Liver (tissue), 9 donors: ENCODE measurements around the gene FTO. TPM values are rescaled to one million over a fixed set of nuclear protein-coding genes. Genes with fewer than 3 reads are reported as not detected.
A peak's percentile ranks its signal among the peaks of the same experiment; 100 is the strongest.

Experiments
- DNase-seq: peaks from one replicate; pipeline ENCODE4 v3.0.0-alpha.2; 2017; ENCODE audit warnings: low spot score
- H3K27ac ChIP-seq, 2 donors: one replicate each; pipeline ENCODE4 v1.7.0; 2013; ENCODE audit warnings: inconsistent platforms in 2 of 2, low read length in 2 of 2, control low read depth in 1 of 2, low read depth in 1 of 2, mild to moderate bottlenecking in 1 of 2
- H3K27me3 ChIP-seq, 4 donors: one replicate each; pipeline versions ENCODE4 v1.6.1 to v1.7.0; 2013; ENCODE audit warnings: low read length in 3 of 4, inconsistent platforms in 1 of 4, mild to moderate bottlenecking in 1 of 4, moderate library complexity in 1 of 4; ENCODE audit not compliant: control insufficient read depth in 4 of 4, insufficient read depth in 4 of 4
- H3K36me3 ChIP-seq, 4 donors: one replicate each; pipeline versions ENCODE4 v1.6.1 to v1.7.0; 2013; ENCODE audit warnings: low read length in 3 of 4, mild to moderate bottlenecking in 3 of 4, low read depth in 1 of 4, moderate library complexity in 1 of 4; ENCODE audit not compliant: control insufficient read depth in 4 of 4, insufficient read depth in 3 of 4
- H3K4me1 ChIP-seq, 4 donors: one replicate each; pipeline versions ENCODE4 v1.6.1 to v1.7.0; 2013; ENCODE audit warnings: low read length in 3 of 4, mild to moderate bottlenecking in 3 of 4, moderate library complexity in 1 of 4; ENCODE audit not compliant: control insufficient read depth in 4 of 4, insufficient read depth in 4 of 4
- H3K4me3 ChIP-seq, 3 donors: one replicate each; pipeline versions ENCODE4 v1.6.1 to v1.7.0; 2013; ENCODE audit warnings: low read length in 3 of 3, control low read depth in 1 of 3, low read depth in 1 of 3, mild to moderate bottlenecking in 1 of 3
- H3K9ac ChIP-seq, 2 donors: one replicate each; pipeline ENCODE4 v1.7.0; 2013; ENCODE audit warnings: low read length in 2 of 2, mild to moderate bottlenecking in 2 of 2, moderate library complexity in 2 of 2, control low read depth in 1 of 2, low read depth in 1 of 2
- H3K9me3 ChIP-seq, 4 donors: one replicate each; pipeline versions ENCODE4 v1.6.1 to v1.7.0; 2013; ENCODE audit warnings: low read length in 3 of 4; ENCODE audit not compliant: control insufficient read depth in 4 of 4
- HNF4A ChIP-seq, 2 donors: conservative IDR thresholded peaks; 2 replicates each; pipeline ENCODE4 v1.6.1; 2016; ENCODE audit warnings: antibody characterized with exemption in 2 of 2, mild to moderate bottlenecking in 2 of 2
- HNF4G ChIP-seq: IDR thresholded peaks from 2 replicates; pipeline ENCODE4 v1.6.1; 2016; ENCODE audit warnings: antibody characterized with exemption
- NR2F2 ChIP-seq: IDR thresholded peaks from 2 replicates; pipeline ENCODE4 v1.6.1; 2016; ENCODE audit warnings: antibody characterized with exemption
- RAD21 ChIP-seq, 2 donors: IDR thresholded peaks; 2 replicates each; pipeline ENCODE4 v1.6.1; 2016; ENCODE audit warnings: antibody characterized with exemption in 2 of 2, mild to moderate bottlenecking in 2 of 2
- REST ChIP-seq: IDR thresholded peaks from 2 replicates; pipeline ENCODE4 v1.6.1; 2016; ENCODE audit warnings: antibody characterized with exemption, mild to moderate bottlenecking
- RXRA ChIP-seq, 2 donors: IDR thresholded peaks; 2 replicates each; pipeline ENCODE4 v1.6.1; 2017 to 2018; ENCODE audit warnings: antibody characterized with exemption in 2 of 2, mild to moderate bottlenecking in 1 of 2
- SP1 ChIP-seq: IDR thresholded peaks from 2 replicates; pipeline ENCODE4 v1.6.1; 2018; ENCODE audit warnings: antibody characterized with exemption, mild to moderate bottlenecking
- TAF1 ChIP-seq: conservative IDR thresholded peaks from 2 replicates; pipeline ENCODE4 v1.6.1; 2016; ENCODE audit warnings: antibody characterized with exemption, mild to moderate bottlenecking
- YY1 ChIP-seq: IDR thresholded peaks from 2 replicates; pipeline ENCODE4 v1.6.1; 2016; ENCODE audit warnings: antibody characterized with exemption, mild to moderate bottlenecking
- ZBTB33 ChIP-seq: IDR thresholded peaks from 2 replicates; pipeline ENCODE4 v1.6.1; 2016; ENCODE audit warnings: antibody characterized with exemption
- WGBS: extraction: QIAGEN DNeasy Blood & Tissue Kit; methylation state at CpG from one replicate; pipeline ENCODE4 v1.1.7; 2013; 5-methylcytosine and 5-hydroxymethylcytosine counted together
- polyA plus RNA-seq, 2 donors: library from polyadenylated mRNA; stranded (reverse) in 1 of 2; unstranded in 1 of 2; fragments of 200-250 nt in 1 of 2; fragments of >200 nt in 1 of 2; fragmentation: Nextera tagmentation in 1 of 2; extraction: Ambion mirVana in 1 of 2; gene quantifications; one replicate each; pipeline versions ENCODE4 v1.2.1 to v1.2.3, GENCODE V29; 2013 to 2015
- total RNA-seq, 2 donors: library from RNA; depleted of rRNA; stranded (reverse); fragments of >200 nt; gene quantifications; one replicate each; pipeline ENCODE4 v1.2.3, GENCODE V29; 2014
- TF ChIP-seq, protein P1 (sequence below): IDR thresholded peaks from 2 replicates; pipeline ENCODE4 v1.6.1; 2016; ENCODE audit warnings: antibody characterized with exemption
- TF ChIP-seq, protein P2 (sequence below): fragments of 150-350 bp; IDR thresholded peaks from 2 replicates; pipeline ENCODE4 v1.5.1; 2017; ENCODE audit warnings: improper control_type of control experiment, low read depth, low read length; ENCODE audit not compliant: missing input control
- donor health status: healthy.
- donor health status: healthy.
- donor health status: healthy.
- donor health status: healthy.
- donor health status: healthy.

The FTO gene
- total and polyA plus RNA-seq, 4 donors: 12.0 to 54.2 (median 24.6) TPM

GRCh38 chr16:54177862-54178477 is 474.0 kb downstream of the FTO start:
- no peaks in the 10 kb centered on the region for H3K36me3 ChIP-seq
- H3K27me3 ChIP-seq: no peaks in the 10 kb centered on the region
- WGBS: 80% methylated on average over 11 of the region's 11 CpGs
- no peak for TF ChIP-seq HNF4G
- TF ChIP-seq ZBTB33: no peak
- TF ChIP-seq REST: no peak
- TF ChIP-seq SP1: no peak
- TF ChIP-seq YY1: no peak
- TF ChIP-seq, protein P1, sequence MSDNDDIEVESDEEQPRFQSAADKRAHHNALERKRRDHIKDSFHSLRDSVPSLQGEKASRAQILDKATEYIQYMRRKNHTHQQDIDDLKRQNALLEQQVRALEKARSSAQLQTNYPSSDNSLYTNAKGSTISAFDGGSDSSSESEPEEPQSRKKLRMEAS: no peak
- TF ChIP-seq NR2F2: no peak
- TF ChIP-seq RAD21 (IDR thresholded peaks at IDR 0.05): no peak
- no peak overlapping the region for H3K9ac ChIP-seq
- H3K4me1 ChIP-seq: peaks cover 15 to 57% (median 38%) of the 10 kb centered on the region in 4 donors
- H3K27ac ChIP-seq: peak overlapping the region in 1 of 2 donors; percentile 3
- H3K4me3 ChIP-seq: no peak overlapping the region
- DNase-seq: no peak
- no peaks in the 10 kb centered on the region for H3K9me3 ChIP-seq

GRCh38 chr16:54178478-54178976 is 474.6 kb downstream of the FTO start:
- no peak overlapping the region for H3K9ac ChIP-seq
- WGBS: 40% methylated on average over 7 of the region's 7 CpGs
- DNase-seq: no peak

DNA sequence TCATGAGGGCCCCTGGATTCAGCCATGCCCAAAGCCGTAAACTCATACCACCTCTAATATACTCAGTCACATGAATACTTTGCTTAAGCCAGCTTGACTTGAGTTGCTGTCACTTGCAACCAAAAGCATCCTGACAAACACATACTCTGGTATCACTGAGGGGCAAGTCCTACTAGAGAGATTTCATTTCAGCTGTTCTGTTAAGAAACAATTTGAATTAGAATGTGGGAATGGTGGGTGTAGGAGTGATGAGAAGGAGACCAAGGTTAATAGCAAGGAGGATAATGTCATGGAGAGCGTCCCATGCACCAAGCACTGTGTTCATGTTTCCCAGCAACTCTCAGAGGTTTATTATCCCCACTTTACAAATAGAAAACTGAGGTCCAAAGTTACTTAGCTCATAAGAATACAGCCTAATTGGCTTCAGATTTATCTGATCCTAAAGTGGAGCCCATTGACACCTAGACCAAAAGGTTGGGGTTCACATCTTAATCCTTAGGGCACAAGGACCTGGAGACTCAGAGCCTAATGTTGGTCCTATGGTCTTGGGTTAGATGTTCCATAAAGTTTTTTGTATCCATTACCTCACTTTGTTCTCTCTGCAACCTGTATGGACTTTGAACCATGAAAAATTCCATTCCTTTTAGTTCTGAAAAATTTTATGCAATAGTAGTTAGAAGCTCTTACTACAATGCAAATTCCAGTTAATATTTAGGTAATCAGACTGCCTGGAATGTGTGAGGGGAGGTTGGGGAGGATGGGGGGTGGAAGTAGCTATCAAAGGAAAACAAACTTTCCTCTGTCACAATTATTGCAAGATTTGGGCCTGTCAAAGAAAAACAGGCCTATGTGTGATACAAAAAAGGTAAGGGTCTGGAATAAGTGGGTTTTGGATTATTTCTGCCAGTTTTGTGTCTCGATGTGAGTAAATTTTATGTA is 476.7 kb downstream of the FTO start:
- H3K9me3 ChIP-seq: no peaks in the 10 kb centered on the region
- H3K4me3 ChIP-seq: peak overlapping the region in 1 of 3 donors; percentile 1
- no peaks in the 10 kb centered on the region for H3K27me3 ChIP-seq
- 60% methylated on average over 3 of the region's 3 CpGs for WGBS
- peaks cover 12 to 39% (median 21%) of the 10 kb centered on the region in 4 donors for H3K4me1 ChIP-seq
- H3K27ac ChIP-seq: peak overlapping the region; percentile 50
- H3K9ac ChIP-seq: no peak overlapping the region
- H3K36me3 ChIP-seq: no peaks in the 10 kb centered on the region
- no peak for DNase-seq
- TF ChIP-seq RXRA (IDR thresholded peaks at IDR 0.05) (peak; percentile 80 to 89), REST (peak; percentile 50), HNF4A (conservative IDR thresholded peaks at IDR 0.05) (peak; percentile 94), TAF1 (no peak)
- TF ChIP-seq, protein P2, sequence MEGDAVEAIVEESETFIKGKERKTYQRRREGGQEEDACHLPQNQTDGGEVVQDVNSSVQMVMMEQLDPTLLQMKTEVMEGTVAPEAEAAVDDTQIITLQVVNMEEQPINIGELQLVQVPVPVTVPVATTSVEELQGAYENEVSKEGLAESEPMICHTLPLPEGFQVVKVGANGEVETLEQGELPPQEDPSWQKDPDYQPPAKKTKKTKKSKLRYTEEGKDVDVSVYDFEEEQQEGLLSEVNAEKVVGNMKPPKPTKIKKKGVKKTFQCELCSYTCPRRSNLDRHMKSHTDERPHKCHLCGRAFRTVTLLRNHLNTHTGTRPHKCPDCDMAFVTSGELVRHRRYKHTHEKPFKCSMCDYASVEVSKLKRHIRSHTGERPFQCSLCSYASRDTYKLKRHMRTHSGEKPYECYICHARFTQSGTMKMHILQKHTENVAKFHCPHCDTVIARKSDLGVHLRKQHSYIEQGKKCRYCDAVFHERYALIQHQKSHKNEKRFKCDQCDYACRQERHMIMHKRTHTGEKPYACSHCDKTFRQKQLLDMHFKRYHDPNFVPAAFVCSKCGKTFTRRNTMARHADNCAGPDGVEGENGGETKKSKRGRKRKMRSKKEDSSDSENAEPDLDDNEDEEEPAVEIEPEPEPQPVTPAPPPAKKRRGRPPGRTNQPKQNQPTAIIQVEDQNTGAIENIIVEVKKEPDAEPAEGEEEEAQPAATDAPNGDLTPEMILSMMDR: no peak

More at GRCh38 chr16:54178478-54178976, 474.6 kb downstream of the FTO start:
- Histone ChIP-seq H3K9me3 (no peaks in the 10 kb centered on the region), H3K27me3 (no peaks in the 10 kb centered on the region), H3K27ac (peak overlapping the region in 1 of 2 donors; percentile 3), H3K4me1 (peaks cover 15 to 57% (median 36%) of the 10 kb centered on the region in 4 donors), H3K36me3 (no peaks in the 10 kb centered on the region), H3K4me3 (no peak overlapping the region)
- TF ChIP-seq RXRA (IDR thresholded peaks at IDR 0.05): peak in 1 of 2 donors; percentile 12
- no peak for TF ChIP-seq TAF1
